ENCODE measurements around the gene MPDZ.

The MPDZ gene

DNA sequence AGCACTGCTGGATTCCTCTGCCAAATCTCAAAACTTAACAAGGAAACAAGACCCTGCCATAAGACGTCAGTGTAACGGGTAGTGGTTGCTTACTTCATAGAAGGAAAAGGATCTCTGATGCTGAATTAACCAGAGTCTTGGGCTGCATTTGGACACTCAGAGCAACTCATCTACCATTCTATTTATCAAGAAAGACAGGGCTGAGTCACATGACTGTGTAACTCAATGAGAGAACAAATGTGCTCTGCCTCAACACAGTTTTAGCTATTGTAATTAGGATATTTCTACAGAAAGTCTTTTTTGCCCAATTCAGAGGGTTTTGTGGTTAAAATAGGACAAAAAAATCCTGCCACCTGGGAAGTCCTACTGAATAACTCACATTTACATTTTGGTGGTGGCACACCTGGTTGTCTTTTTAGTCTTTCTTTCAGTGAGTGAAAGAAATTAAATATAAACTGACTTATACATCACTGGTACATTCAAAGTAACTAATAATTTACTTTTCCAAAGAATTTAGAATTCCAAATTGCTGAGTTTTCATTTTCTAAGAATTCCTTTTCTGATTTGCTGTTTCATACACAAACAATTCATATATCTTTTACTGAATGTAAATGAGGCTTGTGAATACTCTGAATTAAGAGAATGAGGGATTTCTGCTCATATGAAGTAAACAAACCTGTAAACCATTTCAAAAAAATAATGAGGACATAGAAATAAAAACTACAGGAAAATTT lies 104.4 kb downstream of the MPDZ start:
- no peak for DNase-seq

DNA sequence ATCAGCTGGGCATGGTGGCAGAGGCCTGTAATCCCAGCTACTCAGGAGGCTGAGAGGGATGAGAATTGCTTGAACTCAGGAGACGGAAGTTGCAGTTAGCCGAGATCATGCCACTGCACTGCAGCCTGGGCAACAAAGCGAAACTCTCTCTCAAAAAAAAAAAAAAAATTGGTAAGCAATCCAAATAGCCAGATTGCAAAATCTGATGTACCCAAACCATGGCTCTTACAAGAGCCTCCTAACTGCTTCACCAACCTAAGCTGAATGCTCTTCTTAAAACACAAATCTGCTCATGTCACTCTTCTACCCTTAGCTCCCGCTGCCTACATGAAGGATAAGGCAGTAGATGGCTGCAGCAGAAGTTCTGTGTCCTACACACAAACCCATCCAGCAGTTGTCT lies 105.9 kb downstream of the MPDZ start:
- no peak for DNase-seq

DNA sequence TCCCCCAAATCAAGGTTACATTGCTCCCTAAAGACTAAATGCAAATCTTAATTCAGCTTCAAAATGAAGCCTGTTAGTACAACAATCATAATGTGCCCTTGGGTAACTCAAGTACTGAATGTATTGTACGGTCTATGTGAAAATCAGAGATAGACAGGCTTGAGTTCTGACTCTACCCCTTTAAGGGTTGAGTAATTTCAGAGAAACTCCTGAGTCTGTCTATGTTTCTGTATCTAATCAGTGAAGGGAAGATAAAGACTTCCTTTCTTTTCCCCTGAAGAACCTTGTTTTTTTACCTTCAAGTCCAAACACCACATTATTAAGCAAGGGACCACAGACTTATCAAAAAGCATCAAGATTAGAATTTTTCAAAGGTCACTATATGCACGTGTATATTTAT lies 108.2 kb downstream of the MPDZ start:
- DNase-seq, result no peak

DNA sequence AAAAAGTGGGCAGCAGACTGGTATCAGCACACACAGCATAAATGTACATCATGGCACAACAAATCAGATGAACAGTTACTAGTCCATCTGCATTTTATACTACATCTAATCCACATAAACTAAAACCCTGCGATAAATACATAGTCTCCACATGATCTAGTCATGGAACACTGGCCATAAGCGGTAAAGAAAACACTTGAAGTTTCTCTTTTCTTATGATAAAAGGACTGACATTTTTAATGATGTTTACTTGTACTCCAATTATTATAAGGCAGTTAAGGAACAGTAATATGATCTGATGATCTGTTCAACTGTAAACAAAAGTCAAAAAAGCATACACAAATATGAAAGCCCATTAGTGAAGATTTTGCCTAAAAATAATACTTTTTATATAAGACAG lies 112.5 kb downstream of the MPDZ start:
- no peak for DNase-seq

DNA sequence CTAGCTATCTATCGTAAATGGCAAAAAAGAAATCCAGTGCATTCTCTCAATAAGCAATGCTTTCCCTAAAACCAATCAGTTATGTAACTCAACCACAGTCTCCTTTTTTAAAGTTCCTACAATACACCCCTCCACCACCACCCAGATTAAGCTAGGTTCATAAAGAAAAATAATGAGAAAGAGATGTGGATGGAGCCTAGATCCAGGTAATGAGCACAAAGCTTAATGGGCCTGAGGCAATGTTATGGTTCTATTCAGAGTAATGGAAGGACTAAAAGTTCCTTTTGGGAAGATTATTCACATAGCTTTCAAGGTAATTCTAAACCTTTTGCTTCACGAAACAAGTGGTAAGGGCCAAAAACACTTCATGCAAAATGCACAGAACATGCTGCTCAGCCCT lies 113.5 kb downstream of the MPDZ start:
- no peak for DNase-seq

DNA sequence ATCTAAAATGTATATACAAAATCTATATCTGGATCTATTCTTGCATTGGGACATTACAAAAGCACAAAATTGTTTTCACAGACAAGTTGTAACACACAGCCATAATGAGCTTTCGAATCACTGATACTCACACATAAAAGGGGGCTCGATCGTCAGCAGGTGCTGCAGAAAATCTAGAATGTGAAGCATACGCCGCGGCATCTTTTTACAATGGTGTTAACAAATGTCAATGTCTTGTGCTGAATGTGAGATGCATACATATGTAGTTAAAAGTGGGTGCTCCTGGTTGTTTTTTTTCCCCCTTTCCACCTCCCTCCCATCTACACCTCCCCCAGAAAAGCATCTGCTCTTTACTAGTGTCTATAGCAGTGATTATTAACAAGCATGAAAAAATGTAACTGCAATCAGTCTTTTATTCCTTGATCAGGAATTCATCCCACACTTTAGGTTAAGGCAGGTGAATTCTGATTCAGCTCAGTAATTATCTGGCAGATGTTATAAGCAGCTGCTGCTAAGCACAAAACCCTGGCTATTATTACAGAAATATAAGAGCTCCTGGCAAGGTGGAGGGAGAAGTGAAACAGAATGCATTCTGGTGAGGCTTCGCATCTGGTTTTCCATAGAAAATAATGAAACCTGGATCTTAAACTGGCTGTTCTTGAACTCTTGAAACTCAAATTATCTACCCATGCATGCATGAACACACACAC lies 114.1 kb downstream of the MPDZ start:
- no peak for DNase-seq

DNA sequence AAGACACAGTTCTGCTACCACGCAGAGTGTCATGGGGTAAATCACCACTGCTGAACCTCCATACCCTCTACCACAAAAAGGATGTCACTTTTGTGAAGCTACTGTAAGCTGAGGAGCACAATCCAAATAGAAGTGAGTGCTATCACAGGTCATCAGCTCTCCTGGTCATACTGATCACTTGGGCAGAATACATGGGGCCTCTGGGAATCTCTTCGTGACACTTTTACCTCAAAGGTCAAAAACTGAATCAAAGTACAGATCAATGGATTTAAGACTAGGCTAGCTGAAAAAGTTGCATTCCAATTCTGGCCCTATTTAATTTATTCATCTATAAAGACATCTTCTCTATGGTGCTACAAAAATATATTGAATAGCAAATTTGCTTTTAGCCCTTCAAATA lies 115.5 kb downstream of the MPDZ start:
- DNase-seq, result no peak

DNA sequence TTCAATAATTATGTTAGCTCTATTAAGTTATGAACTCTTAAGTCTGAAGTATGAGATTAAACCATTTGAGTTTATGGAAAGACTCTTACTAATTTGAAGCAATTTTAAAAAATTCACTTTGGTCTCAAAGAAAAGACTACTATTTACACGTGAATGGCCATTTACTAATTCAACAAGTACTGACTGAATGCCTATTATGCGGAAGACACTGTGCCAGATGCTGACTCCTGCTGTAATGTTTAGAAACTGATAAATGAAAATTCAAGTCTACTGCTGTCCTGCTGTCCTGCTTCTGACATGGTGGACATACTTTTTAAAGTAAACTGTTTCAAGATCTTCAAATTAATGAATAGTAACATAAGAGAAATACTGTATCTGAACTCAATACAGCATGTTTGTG lies 116.2 kb downstream of the MPDZ start:
- no peak for DNase-seq

DNA sequence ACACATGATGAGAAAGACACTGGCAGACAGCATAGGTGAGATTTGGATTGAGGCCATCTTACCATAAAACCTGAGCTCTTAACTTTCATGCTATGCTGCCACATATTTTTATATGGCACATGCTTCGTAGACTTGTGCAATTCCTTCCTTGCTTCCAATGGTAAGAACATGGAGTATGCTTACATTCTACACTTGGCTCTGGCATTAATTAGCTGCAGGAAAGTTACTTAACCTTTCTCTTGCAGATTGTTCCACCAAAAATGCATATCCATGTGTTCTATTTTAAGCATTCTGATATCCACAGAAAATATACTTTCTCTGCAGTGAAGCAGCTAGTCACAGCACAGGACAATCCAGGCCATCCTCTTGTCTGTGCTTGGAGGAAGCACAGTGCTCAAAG lies 119.4 kb downstream of the MPDZ start:
- no peak for DNase-seq

DNA sequence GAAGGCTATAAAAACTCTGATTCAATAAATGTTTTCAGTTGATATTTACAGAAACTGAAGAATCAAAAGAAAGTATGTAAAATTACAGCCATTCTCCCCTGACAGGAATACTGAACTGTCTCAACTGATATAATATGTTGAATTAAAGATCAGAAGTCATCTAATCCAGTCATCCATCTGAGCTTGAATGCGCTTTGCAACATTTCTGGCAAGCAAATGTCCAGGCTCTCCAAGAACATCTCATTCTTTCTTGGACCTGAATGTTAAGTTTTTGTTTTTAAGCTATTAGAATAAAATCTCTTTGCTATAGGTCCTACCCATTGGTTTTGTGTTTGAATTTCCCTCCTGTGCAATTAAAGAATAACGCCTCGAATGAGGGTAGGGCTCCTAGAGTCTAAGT lies 120.5 kb downstream of the MPDZ start:
- DNase-seq, result no peak

DNA sequence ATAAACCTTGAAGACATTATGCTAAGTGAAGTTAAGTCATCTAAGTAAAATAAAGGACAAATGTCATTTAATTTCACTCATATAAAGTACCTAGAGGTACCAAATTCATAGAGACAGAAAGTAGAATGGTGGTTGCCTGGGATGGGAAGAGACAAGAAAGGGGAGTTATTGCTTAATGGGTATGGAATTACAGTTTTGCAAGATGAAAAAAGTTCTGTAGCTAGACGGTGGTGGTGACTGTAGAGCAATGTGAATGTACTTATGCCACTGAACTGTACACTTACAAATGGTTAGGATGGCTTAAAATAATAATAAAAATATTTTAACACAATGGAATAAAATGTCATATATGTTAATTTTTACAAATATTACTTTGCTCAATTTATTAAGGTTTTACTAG lies 128.0 kb downstream of the MPDZ start:
- DNase-seq, result no peak

DNA sequence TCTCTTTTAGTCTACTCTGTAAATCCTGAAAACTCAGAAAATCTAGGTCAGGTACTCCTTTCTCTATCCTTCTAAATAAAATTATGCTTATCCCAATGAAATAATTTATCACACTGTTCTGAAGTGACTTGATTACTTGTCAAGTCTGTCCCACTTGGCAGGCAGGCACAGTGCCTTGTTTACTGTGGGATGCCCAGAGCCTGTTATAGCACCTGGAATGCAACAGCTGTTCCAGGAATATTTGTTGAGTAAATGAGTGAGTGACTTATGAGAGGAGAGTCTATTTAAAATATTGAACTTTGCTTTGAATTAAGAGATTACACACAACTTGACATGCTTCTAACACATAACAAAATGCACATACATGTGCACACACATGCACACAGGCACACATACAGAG lies 130.0 kb downstream of the MPDZ start:
- DNase-seq, result no peak

DNA sequence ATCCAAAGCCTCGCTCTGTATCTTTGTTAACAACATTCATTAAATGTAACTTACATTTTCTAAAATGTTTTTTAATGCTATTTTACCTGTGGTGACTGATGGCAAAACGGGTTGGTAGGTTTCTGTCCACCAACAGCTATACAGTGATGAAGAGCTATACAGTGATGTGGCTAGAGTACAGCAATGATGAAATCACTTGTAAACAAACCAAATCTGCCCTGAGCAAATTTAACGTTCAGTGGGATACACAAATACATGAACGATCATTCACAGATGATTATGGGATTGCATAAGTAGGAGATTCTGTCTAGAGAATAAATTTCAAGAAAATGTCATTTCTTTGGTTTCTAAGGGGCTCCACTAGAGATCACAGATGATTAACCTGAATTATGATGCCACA lies 132.7 kb downstream of the MPDZ start:
- no peak for DNase-seq

DNA sequence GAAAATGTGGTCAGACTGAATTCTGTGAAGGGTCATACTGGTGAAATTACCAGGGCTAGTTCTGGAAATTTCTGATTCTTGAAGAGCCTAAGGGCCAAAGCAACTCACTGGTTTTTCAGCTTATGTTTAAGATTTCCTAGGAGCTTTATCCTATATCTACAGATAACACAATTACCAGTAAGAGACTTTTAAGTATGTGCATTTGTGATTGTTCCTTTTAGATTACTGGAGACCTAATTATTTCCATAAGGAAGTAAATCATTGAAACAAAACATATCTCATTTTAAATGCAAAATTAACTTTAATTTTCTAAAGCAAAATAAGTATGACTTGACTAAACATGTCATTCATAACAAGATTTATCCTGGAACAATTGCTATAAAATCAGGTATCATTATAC lies 134.2 kb downstream of the MPDZ start:
- no peak for DNase-seq

DNA sequence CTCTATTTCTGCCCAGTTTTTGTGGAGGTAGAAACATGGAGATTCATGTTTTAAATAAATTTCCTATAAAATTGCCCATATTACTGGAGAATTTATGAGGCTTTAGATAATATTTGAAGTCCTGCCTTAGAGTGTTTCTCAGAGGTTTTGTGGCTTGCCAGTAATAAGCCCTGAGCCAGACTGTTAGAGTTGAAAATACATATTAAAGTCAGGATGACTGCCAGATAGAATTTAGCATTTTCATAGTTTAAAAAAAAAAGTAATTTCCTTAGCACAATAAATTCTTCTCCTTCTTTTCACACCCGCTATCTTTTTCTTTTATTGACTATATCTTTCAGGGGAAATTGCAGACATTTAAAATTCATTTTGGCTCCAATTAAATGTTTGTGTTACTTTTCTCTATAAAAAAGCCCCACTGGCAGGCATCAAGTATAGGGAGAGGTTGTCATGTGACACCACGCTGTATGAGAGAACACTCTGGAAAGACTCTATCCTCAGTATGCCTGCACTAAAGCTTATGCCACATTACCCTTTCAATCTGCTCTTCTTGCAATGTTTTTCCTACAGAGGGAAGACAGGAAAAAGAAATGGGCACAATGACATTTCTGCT lies 135.2 kb downstream of the MPDZ start:
- no peak for DNase-seq

DNA sequence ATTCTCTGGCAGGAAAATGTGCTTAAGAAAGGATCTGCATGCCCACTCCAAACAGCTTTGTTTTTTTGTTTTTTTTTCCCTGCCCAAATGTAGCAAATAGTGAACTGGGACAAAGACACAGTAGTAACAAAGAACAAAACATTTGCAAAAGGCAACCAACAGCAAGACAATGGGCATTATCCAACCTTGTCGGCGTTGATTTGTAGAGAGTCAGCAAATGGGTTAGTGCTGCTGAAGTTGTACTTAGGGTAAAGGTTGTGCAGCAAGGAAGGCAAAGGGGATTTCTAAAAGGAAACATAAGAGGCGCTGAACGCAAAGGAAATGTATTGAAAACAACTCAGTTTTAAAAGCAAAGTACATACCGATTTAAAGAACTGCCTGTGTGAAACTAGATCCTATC lies 136.2 kb downstream of the MPDZ start:
- DNase-seq, result no peak

DNA sequence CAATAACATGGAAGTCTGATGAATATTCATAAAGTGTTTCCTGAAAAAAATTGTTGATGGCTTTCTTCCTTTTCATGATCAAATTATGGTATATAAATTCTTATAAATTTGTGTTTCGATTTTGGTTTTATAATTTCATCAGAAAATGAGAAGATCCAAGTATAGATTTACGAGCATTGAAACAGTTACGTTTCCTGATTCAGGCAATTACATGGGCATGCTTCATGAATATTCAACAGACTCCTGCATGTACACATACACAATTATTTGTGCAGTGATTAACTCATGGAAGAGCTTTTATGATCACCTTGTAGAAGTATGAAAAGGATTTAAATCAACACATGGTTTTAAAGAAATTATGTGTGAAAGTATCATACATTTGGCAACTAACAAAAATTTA lies 136.7 kb downstream of the MPDZ start:
- no peak for DNase-seq

DNA sequence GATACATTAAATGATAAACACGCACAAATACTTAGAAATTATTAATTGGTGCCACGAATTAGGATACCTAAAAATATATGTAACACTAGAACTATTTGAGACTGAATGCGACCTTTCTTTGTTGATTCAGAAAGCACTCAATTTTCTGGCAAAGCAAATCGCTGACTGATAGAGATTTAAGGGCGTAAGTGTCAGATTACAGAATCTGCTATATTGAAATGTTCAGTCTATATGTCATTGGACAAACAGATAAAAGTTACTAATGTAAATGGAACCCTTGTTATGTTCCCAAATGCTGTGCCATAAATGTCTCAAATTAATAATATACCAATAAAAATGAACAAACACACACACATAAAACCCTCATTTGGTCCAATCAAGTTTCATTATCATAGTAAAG lies 137.9 kb downstream of the MPDZ start:
- no peak for DNase-seq

DNA sequence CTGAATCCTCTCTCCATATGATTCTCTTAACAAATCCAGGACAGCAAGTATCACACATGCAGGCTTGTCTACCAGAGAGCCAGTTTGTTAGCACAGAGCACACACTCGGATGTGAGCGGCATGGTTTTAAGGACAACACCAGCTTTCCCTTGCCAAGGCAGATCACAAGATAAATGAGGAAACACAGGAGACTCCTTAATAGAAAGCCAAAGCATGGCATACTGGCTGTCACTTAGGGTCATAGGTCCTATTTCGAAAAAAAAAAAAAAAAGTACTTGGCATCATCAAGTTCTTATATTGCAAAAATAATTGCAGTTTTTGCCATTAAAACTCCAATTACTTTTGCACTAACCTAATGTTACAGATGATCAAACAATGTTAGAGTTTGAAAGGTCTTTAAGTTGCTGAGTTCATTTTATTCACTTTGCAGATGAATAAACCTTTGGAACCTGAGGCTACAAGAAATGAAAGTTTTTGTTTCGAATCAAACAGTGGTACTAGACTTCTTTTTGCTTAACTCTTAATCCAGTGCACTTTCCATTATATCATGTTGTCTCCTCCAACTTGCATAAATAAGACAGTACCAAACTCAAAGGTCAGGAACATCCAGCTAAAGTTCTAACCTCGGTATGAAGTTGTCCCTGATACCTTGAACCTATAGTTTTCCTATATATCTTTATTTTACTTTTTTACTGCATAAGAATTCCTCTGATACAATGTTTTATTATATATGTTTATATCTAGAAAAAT lies 138.5 kb downstream of the MPDZ start:
- no peak for DNase-seq

DNA sequence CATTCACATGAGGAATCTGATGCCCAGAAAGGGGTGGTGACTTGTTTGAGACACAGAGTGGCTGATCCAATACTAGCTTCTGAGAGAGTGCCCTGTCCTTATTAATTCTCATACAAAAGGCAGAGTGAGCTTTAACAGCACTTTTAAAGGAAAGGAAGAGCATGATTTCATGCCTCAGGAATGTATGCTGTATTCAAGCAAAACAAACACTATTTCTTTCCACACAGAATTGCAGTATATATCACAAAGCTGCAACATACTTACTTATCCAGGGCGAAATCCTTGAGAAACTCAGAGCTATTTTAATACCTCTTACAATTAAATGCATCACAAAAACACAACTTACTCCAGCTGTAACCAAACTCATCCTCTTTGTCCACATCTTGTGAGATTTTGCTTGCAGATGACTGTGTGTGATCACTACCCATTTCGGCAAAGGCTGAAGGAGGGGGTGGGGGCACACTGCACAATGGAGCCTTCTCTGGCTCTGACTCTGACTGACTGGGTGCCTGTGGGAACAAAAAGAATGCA lies 139.8 kb downstream of the MPDZ start:
- DNase-seq, result no peak

DNA sequence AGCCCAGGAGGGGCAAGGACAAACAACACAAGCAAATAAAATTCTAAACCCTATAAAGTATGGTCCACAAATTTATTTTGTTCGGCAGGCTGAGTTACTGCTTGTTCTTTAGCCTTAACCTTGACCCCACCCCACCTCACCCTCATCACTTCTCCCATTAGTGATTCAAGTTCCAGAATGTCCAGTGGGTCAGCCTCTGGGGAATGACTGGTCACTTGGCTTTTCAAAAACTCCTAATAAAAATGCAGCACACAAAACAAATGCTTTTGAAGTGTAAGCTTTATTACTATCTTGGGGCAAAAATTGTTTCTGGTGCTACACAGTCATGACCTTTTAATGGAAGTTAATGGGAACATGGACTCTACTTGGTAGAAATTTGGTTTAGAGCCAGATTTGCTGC lies 142.1 kb downstream of the MPDZ start:
- DNase-seq, result no peak

DNA sequence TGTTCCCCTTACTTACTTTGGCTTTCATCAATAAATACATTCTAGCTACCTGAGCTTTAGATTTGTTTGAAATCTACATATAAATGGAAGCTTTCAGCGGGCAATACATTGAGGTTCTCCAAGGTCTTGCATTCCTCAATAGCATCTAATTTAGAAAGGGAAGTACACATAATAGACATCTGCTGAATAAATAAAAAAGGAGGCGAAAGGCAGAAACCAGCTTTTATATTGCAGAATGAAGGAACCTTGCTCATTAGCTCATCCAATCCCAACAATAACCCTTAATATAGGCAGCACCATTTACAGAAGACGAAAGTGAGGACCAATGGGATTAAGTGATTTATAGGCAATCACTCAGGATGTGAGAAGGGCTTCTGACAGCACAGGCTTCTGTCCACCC lies 147.5 kb downstream of the MPDZ start:
- no peak for DNase-seq

DNA sequence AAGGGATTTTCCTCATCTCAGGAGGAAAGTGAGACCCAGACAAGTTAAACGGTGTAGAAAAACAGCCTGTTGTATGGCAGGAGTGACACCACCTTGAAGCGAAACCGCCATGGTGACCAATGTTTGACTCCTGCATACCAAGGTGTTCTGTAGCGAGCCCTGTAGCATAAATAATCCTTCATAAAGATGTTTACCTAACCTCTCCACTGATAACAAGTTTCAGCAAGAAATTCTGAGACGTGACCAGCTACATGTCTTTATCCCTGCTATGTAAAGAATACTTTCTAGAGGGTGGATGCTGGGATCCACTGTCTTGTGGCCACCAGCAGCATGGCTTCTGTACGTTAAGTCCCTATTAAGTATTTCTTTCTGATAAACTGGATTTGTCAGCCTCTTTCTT lies 148.1 kb downstream of the MPDZ start:
- DNase-seq, result no peak
